ENCODE measurements around the gene MCEE. TPM values are rescaled to one million over a fixed set of nuclear protein-coding genes. Genes with fewer than 3 reads are reported as not detected.
A peak's percentile ranks its signal among the peaks of the same experiment; 100 is the strongest.

The MCEE gene
- polyA plus RNA-seq, 1 experiment: 18.1 TPM

- CTCF ChIA-PET: interaction anchor here (1.1 to 1.6 kb wide), 3 partner anchors 33 to 147 kb away, joined by 3 to 5 read pairs (median 5); no protein-coding TSS in a partner anchor
- TF ChIP-seq CTCF (IDR thresholded peaks at IDR 0.05; ENCODE audit: low read depth, low read length): no peak
- Histone ChIP-seq H3K27me3 (ENCODE audit: control insufficient read depth, insufficient read depth, low read length) (no peaks in the 10 kb centered on the region), H3K4me3 (ENCODE audit: low read depth, low read length) (peak overlapping the region; percentile 96), H3K9me3 (ENCODE audit: control insufficient read depth, insufficient read depth, low read length) (no peaks in the 10 kb centered on the region; the same call in 1 of the 2 replicates), H3K27ac (ENCODE audit: low read depth, low read length) (peak overlapping the region; percentile 97)
- no peak for DNase-seq (ENCODE audit: low read depth, low spot score)
- POLR2A ChIA-PET: interaction anchor here (0.6 to 3.3 kb wide), 14 partner anchors 11 to 774 kb away, joined by 3 to 33 read pairs (median 4); partner anchors contain the start of genes MCEE, MPHOSPH10, SNRPG and ZNF638
Measured at GRCh38 chr2:71067567-71068217, 62.3 kb downstream of the MCEE start.

GRCh38 chr2:71066856-71067255, 63.2 kb downstream of the MCEE start:
- no peak overlapping the region for H3K4me3 ChIP-seq (ENCODE audit: low read depth, low read length)
- ChIA-PET CTCF (interaction anchor here (1.1 to 1.6 kb wide), 3 partner anchors 34 to 146 kb away, joined by 3 to 5 read pairs (median 5); no protein-coding TSS in a partner anchor), POLR2A (interaction anchor here (3.3 kb wide), 1 partner anchor 63 kb away, joined by 33 read pairs; the partner anchor contains the start of genes MCEE and MPHOSPH10)
- TF ChIP-seq CTCF (IDR thresholded peaks at IDR 0.05; ENCODE audit: low read depth, low read length): no peak
- DNase-seq (ENCODE audit: low read depth, low spot score): no peak
- no peaks in the 10 kb centered on the region; the same call in 1 of the 2 replicates for H3K9me3 ChIP-seq (ENCODE audit: control insufficient read depth, insufficient read depth, low read length)
- H3K27ac ChIP-seq (ENCODE audit: low read depth, low read length): no peak overlapping the region
- H3K27me3 ChIP-seq (ENCODE audit: control insufficient read depth, insufficient read depth, low read length): peaks cover 5% of the 10 kb centered on the region

- POLR2A ChIA-PET: no interaction called here
Measured at GRCh38 chr2:71064754-71065621, 65.0 kb downstream of the MCEE start.

GRCh38 chr2:71064110-71064611, 65.9 kb downstream of the MCEE start:
- peak overlapping the region; percentile 61 for H3K27ac ChIP-seq (ENCODE audit: low read depth, low read length)
- H3K27me3 ChIP-seq (ENCODE audit: control insufficient read depth, insufficient read depth, low read length): peaks cover 23% of the 10 kb centered on the region
- ChIA-PET CTCF (no interaction called here), POLR2A (no interaction called here)
- TF ChIP-seq CTCF (IDR thresholded peaks at IDR 0.05; ENCODE audit: low read depth, low read length): no peak
- DNase-seq (ENCODE audit: low read depth, low spot score): no peak
- no peaks in the 10 kb centered on the region; the same call in 1 of the 2 replicates for H3K9me3 ChIP-seq (ENCODE audit: control insufficient read depth, insufficient read depth, low read length)
- no peak overlapping the region for H3K4me3 ChIP-seq (ENCODE audit: low read depth, low read length)

More at GRCh38 chr2:71064754-71065621, 65.0 kb downstream of the MCEE start:
- Histone ChIP-seq H3K4me3 (ENCODE audit: low read depth, low read length) (no peak overlapping the region), H3K27ac (ENCODE audit: low read depth, low read length) (peak overlapping the region; percentile 61), H3K27me3 (ENCODE audit: control insufficient read depth, insufficient read depth, low read length) (peaks cover 21% of the 10 kb centered on the region), H3K9me3 (ENCODE audit: control insufficient read depth, insufficient read depth, low read length) (no peaks in the 10 kb centered on the region; the same call in 1 of the 2 replicates)
- no peak for DNase-seq (ENCODE audit: low read depth, low spot score)
- no peak for TF ChIP-seq CTCF (IDR thresholded peaks at IDR 0.05; ENCODE audit: low read depth, low read length)
- CTCF ChIA-PET: no interaction called here
